ENCODE measurements around the gene LAMB4.

The LAMB4 gene

GRCh38 chr7:108112683-108113082, 17.5 kb downstream of the LAMB4 start:
- DNase-seq (ENCODE audit: low read depth) = no peak

- DNase-seq (ENCODE audit: low read depth) = no peak
Measured at GRCh38 chr7:108109221-108109908, 20.8 kb downstream of the LAMB4 start.

- no peak for DNase-seq (ENCODE audit: low read depth)
Measured at GRCh38 chr7:108108131-108108530, 22.0 kb downstream of the LAMB4 start.

GRCh38 chr7:108104324-108104723, 25.8 kb downstream of the LAMB4 start:
- no peak for DNase-seq (ENCODE audit: low read depth)

GRCh38 chr7:108103558-108104298, 26.4 kb downstream of the LAMB4 start:
- peak; percentile 63 for DNase-seq (ENCODE audit: low read depth)

- DNase-seq (ENCODE audit: low read depth) = no peak
Measured at GRCh38 chr7:108102671-108103312, 27.4 kb downstream of the LAMB4 start.

GRCh38 chr7:108101759-108102158, 28.4 kb downstream of the LAMB4 start:
- no peak for DNase-seq (ENCODE audit: low read depth)

GRCh38 chr7:108099713-108100112, 30.4 kb downstream of the LAMB4 start:
- no peak for DNase-seq (ENCODE audit: low read depth)

- DNase-seq (ENCODE audit: low read depth) = peak; percentile 47
Measured at GRCh38 chr7:108097703-108098102, 32.5 kb downstream of the LAMB4 start.

GRCh38 chr7:108096996-108097395, 33.2 kb downstream of the LAMB4 start:
- no peak for DNase-seq (ENCODE audit: low read depth)

GRCh38 chr7:108094933-108095710, 35.0 kb downstream of the LAMB4 start:
- peak; percentile 87 for DNase-seq (ENCODE audit: low read depth)

GRCh38 chr7:108094346-108094745, 35.8 kb downstream of the LAMB4 start:
- DNase-seq (ENCODE audit: low read depth) = no peak

GRCh38 chr7:108093851-108094331, 36.3 kb downstream of the LAMB4 start:
- peak; percentile 47 for DNase-seq (ENCODE audit: low read depth)

- DNase-seq (ENCODE audit: low read depth) = no peak
Measured at GRCh38 chr7:108093341-108093740, 36.8 kb downstream of the LAMB4 start.

GRCh38 chr7:108091461-108091831, 38.7 kb downstream of the LAMB4 start:
- DNase-seq (ENCODE audit: low read depth) = peak; percentile 30

- no peak for DNase-seq (ENCODE audit: low read depth)
Measured at GRCh38 chr7:108090791-108091460, 39.2 kb downstream of the LAMB4 start.

- DNase-seq (ENCODE audit: low read depth) = no peak
Measured at GRCh38 chr7:108089381-108089780, 40.8 kb downstream of the LAMB4 start.

- DNase-seq (ENCODE audit: low read depth) = peak; percentile 32
Measured at GRCh38 chr7:108088729-108089128, 41.4 kb downstream of the LAMB4 start.

- DNase-seq (ENCODE audit: low read depth) = no peak
Measured at GRCh38 chr7:108087778-108088177, 42.4 kb downstream of the LAMB4 start.

GRCh38 chr7:108086962-108087361, 43.2 kb downstream of the LAMB4 start:
- DNase-seq (ENCODE audit: low read depth) = no peak

GRCh38 chr7:108086546-108086945, 43.6 kb downstream of the LAMB4 start:
- peak; percentile 52 for DNase-seq (ENCODE audit: low read depth)

GRCh38 chr7:108083980-108084379, 46.2 kb downstream of the LAMB4 start:
- DNase-seq (ENCODE audit: low read depth) = peak; percentile 43
